Ammon's horn (tissue), 1 donor: ENCODE measurements around the gene DLG4.
A peak's percentile ranks its signal among the peaks of the same experiment; 100 is the strongest.
"Not testable (repeated sequence)": the region's sequence is repeated elsewhere in the genome, so short reads cannot be mapped to it uniquely, and the experiment has no call there.

Source experiments
- DNase-seq: peaks from one replicate; pipeline ENCODE4 v3.0.0-alpha.2; 2016; ENCODE audit warnings: low spot score

DLG4 gene

DNA sequence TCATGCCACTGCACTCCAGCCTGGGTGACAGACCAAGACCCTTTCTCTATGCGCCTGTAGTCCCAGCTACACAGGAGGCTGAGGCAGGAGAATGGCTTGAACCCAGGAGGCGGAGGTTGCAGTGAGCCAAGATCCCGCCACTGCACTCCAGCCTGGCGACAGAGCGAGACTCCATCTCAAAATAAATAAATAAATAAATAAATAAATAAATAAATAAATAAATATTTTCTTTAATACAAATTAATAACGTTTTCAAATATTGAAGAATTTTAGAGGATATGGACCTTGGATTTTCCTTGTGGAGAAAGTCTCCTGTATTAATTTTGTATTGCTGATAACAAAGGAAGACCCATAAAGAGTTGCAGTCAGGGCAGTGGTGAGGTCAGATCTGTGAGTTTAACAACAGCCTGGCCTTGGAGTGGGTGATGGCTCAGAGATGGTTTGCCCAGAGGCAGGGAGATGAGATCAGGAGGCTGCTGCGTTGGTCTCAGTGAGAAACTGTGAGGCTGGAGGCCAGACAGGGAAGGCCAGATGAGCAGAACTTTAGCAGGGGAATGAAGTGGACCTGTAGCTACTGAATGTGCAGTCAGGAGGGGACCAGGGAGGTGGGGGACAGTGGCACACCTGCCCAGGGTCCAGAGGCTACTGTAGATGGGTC is 36.1 kb downstream of the DLG4 start:
- DNase-seq = no peak

- DNase-seq = not testable (repeated sequence)
Measured at GRCh38 chr17:7182101-7182500, 37.5 kb downstream of the DLG4 start.

DNA sequence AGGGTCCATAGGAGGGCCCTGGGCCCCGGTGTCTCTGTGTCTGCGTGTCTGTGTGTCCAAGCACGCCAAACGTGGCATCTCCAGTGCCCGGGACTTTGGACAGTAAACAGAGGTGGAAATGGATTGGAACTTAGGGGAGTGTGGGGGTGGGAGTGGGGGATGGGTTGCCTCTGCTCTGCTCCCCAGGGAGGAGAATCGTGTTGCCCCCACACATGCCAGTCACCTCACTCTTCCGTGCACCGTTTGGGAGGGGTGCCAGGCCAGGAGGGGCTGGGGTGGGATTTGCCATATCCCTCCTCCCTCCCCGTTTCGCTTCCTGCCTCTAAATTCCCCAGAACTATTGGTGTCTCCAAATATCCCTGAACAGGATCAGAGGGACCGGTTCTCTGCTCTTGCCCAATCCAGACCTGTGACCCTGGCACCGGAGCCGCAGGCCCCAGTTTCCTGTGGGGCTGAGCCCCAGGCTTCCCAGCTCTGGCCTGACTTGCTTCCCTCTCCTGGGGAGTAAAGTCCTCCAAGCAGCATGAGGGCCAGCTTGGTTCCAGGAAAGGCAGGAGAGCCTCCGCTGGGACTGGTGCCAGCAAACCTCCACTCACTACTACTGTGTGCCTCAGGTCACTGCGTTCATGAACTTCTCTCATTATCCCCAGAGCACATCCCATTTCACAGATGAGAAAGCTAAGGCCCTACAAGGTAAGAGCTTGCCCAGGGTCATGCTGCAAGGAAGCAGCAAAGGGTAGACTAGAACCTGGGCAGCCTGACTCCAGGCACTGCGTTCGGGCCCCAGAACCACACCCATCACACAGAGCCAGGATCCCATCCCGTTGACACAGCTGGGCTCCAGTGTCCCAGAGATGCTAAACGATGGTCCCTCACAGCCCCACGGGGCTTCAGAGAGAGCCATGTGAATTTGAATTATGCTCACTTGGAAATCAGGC is 40.0 kb downstream of the DLG4 start, which contains the start of gene ASGR1:
Gene ASGR1, minus strand, starts transcription at position 54 of the 938 bp plus-strand sequence. CDS start 807 bp downstream, outside the sequence.
- no peak for DNase-seq

GRCh38 chr17:7178973-7179316 is 40.7 kb downstream of the DLG4 start:
- DNase-seq = no peak

DNA sequence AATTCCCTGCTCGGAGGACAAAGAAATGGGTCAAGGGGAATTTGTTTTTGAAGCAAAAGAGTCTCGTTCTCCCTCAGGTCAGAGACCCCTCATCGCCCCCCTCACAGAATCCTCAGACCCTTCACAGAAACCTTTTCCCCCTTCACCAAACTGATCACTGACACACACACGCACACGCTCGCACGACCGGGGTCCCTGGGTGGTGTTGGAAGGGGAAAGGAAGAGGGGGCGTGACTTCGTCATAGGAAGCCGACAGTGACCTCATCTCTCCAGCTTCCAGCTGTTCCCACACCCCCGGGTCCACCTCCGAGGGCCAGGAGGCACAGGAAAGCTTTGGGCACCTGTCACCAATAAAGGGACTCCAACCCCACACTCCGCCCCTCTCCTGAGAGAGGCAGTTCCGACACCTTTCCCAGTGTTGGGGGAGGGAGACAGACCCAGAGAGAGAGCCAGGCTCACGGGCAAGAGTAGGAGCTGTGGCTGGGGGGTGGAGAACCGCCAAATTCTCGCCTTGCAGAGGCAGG is 41.6 kb downstream of the DLG4 start:
- DNase-seq = no peak

DNA sequence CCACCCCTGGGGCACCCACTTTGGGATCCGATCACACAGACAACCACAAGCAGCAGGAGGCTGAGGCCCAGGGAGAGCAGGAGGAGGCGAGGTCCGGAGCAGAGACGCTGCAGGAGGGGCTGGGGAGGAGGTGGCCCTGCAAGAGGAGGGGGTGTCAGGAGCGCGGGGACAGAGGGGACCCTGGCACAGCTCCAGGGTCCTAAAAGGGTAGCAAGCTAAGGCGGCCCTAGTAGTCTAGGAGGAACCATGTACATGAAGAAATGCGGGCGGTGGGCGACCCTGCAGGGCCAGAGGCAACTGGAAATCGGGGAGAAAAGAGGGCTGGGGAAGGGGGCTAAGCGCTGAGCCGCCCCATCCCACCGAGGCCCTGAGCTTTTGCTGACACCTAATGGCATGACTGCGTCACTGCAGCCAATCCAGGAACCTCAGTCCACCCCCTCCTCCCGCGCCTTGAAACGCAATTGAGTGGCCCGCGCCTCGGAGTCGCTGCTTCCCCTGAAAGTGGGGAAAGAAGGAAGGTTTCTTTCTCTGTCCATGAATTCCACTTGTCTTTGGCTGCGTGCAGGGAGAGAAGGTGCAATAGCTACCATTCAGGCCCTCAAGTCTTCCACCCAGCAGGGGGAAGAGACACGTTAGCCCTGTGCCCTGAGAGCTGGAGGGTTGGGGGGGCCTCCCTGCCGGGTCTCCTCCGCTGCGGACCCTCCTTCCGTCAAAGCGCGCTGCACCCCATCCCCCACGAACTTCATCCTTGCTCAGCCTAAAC is 42.3 kb downstream of the DLG4 start:
- DNase-seq = peak; percentile 81

DNA sequence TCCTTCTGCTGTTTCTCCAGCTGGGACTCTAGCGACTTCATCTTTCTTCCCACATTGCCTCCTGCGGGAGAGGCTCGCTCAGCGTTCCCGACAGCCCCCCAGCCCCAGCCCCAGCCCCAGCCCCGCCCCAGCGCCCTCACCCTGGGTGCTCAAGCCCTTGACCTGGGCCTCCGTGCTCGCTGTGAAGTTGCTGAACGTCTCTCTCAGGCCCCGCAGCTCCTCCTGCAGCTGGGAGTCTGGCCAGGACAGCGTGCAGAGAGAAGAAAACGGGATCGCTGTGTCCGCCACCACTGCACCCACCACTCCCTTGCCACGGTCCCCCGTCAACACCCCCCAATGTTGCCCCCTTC is 42.8 kb downstream of the DLG4 start:
- DNase-seq = no peak

DNA sequence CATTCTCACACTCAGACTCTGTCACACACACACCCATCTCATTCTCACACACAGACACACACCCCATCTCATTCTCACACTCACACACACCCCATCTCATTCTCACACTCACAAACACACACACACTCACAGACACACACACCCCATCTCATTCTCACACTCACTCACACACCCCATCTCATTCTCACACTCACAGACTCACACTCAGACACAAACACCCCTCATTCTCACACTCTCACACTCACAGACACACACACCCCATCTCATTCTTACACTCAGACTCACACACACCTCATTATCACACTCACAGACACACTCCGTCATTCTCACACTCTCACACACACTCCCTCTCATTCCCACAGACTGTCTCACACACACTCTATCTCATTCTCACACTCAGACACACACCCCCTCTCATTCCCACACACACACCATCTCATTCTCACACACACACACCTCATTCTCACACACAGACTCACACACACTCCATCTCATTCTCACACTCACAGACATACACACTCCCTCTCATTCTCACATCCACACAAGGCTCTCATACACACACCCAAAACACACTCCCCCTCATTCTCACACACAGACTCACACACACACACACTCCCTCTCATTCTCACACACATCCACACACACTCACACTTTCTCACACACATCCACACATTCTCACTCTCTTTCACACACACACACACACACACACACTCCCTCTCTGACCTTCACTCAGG is 43.4 kb downstream of the DLG4 start:
- DNase-seq = no peak

DNA sequence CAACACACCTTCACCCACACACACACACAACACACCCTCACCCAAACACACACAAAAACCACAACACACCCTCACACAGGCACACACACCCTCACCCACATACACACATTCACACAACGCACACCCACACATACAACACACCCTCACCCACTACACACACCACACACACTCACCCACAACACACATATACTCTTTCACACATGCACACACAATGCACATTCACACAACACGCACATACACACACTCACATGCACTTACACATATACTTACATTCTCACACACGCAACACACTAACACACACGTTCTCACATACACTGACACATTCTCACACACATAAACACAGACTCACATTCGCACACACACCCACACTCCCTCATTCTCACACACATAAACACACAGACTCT is 44.3 kb downstream of the DLG4 start:
- DNase-seq = no peak

DNA sequence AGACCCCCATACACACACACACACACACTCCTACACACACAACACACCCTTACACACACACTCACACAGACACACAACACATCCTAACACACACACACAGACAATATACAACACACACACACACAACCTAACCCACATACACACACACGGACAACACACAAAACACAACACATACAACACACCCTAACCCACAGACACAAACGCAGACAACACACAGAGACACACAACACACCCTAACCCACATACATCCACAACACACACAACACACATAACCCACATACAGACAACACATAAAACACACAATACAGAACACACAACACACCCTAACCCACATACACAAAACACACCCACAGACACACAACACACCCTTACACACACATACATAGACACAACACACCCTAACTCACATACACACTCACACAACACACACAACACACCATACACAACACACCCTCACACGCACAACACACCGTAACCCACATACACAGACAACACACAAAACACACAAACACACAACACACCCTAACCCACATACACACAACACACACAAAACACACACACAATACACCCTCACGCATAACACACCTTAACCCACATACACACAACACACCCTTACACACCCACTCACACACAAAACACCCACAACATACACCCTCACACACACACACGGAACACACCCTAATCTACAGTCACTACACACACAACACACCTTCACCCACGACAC is 44.9 kb downstream of the DLG4 start:
- DNase-seq = no peak

DNA sequence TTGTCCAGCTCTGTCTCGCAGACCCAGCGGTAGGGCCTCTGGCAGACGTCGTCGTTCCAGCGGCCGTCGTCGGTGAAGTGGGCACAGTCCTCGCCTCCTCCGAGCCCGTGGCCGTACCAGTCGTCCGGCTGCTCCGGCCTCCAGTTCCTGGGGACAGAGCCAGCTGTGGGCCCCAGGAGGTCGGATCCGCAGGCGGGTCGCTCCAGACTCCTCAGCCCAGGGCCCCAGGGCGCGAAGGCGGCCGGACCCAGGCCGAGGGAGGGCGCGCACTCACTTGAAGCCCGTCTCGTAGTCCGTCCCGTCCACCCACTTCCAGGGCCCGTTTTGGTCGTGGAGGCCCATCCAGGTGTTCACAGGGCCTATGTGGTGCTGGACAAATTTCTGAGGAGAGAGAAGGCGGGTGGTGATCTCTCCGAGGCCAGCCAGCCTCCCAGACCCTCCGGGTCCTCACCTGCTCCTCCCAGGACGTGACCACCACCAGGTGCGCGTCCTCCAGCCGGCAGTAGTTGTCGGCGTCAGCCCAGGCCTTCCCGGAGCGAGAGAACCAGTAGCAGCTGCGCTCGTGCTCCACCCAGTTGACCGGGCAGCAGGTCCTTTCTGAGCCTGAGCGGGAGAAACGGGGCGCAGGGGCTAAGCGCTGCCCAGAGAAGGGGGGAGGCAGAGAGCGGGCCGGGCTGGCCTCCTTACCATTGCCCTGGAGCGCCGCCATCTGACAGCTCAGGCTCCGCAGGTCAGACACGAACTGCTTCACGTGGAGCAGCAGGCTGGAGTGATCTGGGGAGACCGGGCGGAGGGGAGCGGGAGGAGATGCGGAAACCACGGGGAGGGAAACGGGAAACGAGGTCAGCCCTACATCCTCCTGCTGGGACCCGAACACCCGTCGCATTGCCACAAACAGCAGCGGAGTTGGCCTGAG is 45.7 kb downstream of the DLG4 start:
- peak; percentile 41 for DNase-seq

- not testable (repeated sequence) for DNase-seq
Measured at GRCh38 chr17:7172522-7173191, 47.0 kb downstream of the DLG4 start.

- not testable (repeated sequence) for DNase-seq
Measured at GRCh38 chr17:7169565-7169908, 50.1 kb downstream of the DLG4 start.

GRCh38 chr17:7168841-7169564 is 50.6 kb downstream of the DLG4 start:
- not testable (repeated sequence) for DNase-seq

- no peak for DNase-seq
Measured at GRCh38 chr17:7167832-7168231, 51.8 kb downstream of the DLG4 start.

DNA sequence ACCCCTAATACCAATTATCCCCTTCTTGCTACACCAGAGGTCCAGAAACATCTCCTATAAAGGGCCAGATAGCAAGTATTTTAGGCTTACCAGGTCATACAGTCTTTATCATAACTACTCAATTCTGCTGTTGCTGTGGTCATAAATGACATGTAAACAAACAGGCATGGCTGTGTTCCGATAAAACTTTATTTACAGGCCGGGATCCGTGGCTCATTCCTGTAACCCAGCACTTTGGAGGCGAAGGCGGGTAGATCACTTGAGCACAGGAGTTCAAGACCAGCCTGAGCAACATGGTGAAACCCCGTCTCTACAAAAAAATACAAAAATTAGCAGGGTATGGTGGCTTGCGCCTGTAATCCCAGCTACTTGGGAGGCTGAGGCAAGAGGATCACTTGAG is 52.8 kb downstream of the DLG4 start:
- no peak for DNase-seq

DNA sequence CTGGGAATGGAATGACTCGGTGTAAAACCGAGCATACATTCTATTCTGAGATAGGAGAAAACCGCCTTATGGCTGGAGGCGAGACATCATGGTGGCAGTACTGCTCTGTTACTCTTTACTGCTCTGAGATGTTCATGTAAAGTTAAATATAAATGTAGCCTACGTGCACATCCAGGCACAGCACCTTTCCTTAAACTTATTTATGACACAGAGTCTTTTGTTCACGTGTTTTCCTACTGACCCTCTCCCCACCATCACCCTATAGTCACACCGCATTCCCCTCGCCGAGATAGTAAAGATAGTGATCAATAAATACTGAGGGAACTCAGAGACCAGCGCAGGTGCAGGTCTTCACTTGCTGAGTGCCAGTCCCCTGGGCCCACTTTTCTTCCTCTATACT is 60.1 kb downstream of the DLG4 start:
- not testable (repeated sequence) for DNase-seq

DNA sequence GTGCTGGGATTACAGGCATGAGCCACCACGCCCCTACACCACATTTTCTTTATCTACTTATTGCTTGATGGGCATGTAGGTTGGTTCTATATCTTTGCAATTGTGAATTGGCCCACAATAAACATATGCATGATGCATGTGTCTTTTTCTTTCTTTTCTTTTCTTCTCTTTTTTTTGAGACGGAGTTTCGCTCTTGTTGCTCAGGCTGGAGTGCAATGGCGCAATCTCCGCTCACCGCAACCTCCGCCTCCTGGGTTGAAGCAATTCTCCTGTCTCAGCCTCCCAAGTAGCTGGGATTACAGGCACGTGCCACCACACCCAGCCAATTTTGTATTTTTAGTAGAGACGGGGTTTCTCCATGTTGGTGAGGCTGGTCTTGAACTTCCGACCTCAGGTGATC is 61.2 kb downstream of the DLG4 start:
- not testable (repeated sequence) for DNase-seq
